Large intestine (tissue), 3 donors: ENCODE results near the gene CORO7. TPM values are rescaled to one million over a fixed set of nuclear protein-coding genes. Genes with fewer than 3 reads are reported as not detected.

Experiments used
- DNase-seq, 2 donors: peaks; one replicate each; pipeline versions ENCODE4 v3.0.0 to v3.0.0-alpha.2; 2013
- H3K27ac ChIP-seq: one replicate; pipeline ENCODE4 v1.5.1; 2013; ENCODE audit warnings: low read length
- H3K27me3 ChIP-seq: 2 replicates; pipeline ENCODE4 v1.6.1; 2013; ENCODE audit warnings: low read length; ENCODE audit not compliant: control insufficient read depth, insufficient read depth
- H3K36me3 ChIP-seq: 2 replicates; pipeline ENCODE4 v1.6.1; 2013; ENCODE audit warnings: low read length; ENCODE audit not compliant: control insufficient read depth, insufficient read depth
- H3K4me1 ChIP-seq: one replicate; pipeline ENCODE4 v1.6.1; 2013; ENCODE audit warnings: low read length; ENCODE audit not compliant: control insufficient read depth, insufficient read depth
- H3K4me3 ChIP-seq: one replicate; pipeline ENCODE4 v1.5.1; 2013; ENCODE audit warnings: low read length
- H3K9me3 ChIP-seq: one replicate; pipeline ENCODE4 v1.6.1; 2013; ENCODE audit warnings: mild to moderate bottlenecking, low read depth, low read length, moderate library complexity; ENCODE audit not compliant: control insufficient read depth
- WGBS: methylation state at CpG from one replicate; pipeline ENCODE4 v1.1.5; 2013; ENCODE audit warnings: low lambda C conversion rate; ENCODE audit not compliant: insufficient coverage; 5-methylcytosine and 5-hydroxymethylcytosine counted together
- polyA plus RNA-seq: library from polyadenylated mRNA; unstranded; fragments of 120-200 nt; gene quantifications from one replicate; pipeline ENCODE4 v1.2.1, GENCODE V29; 2013

Gene CORO7
- polyA plus RNA-seq, 1 donor: 41.4 TPM

DNA sequence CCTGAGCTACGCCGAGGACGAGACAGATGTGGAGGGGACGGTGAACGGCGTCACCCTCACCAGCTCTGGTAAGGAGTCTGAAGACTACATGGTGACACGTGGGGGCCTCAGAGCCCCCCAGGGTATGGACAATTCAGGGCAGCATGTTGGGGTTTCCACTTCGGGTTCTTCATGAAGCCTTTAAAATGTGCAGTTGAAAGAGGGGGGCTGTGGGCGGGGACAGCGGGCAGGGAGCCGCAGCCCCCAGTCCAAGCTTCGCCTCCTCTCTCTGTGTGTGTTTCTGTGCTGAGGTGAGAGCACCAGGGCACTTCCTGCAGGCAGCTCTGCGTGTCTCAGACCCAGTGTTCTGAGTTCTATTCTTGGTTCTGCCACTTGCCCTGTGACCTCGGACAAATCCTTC, 34.0 kb upstream of the CORO7 start:
- WGBS: no CpG with 5 or more reads among the region's 14 CpGs
- DNase-seq: no peak
- no peaks in the 10 kb centered on the region for H3K27me3 ChIP-seq
- H3K27ac ChIP-seq: no peak overlapping the region
- H3K36me3 ChIP-seq: peaks cover 79% of the 10 kb centered on the region
- H3K4me1 ChIP-seq: no peaks in the 10 kb centered on the region
- H3K9me3 ChIP-seq: no peaks in the 10 kb centered on the region
- H3K4me3 ChIP-seq: no peak overlapping the region

DNA sequence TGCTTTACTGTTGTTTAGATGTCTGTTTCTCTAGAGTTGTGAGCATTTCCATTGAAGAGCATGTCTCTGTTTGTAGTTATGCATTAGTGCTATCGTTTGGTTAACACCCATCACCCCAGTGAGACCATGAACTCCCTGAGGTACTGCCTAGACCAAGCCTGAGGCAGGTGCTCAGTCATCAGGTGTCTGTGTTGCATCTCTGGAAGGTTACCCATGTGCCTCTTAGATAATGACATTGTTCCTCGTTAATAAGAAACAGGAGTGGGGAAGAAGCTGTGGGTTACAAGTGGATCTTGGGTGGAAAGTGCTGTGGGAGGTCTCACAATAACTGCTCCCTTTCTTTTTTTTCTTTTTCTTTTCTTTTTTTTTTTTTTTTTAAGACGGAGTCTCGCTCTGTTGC, 27.6 kb upstream of the CORO7 start:
- Histone ChIP-seq H3K9me3 (no peaks in the 10 kb centered on the region), H3K36me3 (peaks cover 84% of the 10 kb centered on the region), H3K27me3 (no peaks in the 10 kb centered on the region), H3K4me3 (no peak overlapping the region), H3K4me1 (no peaks in the 10 kb centered on the region), H3K27ac (no peak overlapping the region)
- DNase-seq: no peak
- WGBS: 100% methylated on average over 1 of the region's 4 CpGs

DNA sequence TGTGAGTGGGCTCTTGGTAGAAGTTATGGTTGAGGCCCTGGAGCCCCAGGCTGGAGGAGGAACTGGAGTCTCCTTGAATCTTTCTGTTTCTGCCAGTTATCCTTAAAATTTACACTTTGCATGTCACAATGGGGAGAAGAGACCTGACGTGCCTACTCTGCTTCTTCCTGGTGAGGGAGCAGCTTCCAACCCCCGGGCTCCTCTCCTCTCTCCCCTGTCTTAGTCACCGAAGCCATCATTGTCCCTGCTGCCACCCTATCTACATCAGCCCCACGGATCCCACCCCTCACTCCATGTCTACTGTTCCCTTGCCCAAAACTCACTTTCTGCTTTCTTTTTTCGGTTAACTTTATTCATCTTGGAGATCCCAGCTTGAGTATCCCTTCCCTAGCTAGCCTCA, 26.9 kb upstream of the CORO7 start:
- Histone ChIP-seq H3K27ac (no peak overlapping the region), H3K9me3 (no peaks in the 10 kb centered on the region), H3K4me1 (no peaks in the 10 kb centered on the region), H3K36me3 (peaks cover 84% of the 10 kb centered on the region), H3K27me3 (no peaks in the 10 kb centered on the region), H3K4me3 (no peak overlapping the region)
- DNase-seq: no peak
- WGBS: 79% methylated on average over 2 of the region's 5 CpGs

DNA sequence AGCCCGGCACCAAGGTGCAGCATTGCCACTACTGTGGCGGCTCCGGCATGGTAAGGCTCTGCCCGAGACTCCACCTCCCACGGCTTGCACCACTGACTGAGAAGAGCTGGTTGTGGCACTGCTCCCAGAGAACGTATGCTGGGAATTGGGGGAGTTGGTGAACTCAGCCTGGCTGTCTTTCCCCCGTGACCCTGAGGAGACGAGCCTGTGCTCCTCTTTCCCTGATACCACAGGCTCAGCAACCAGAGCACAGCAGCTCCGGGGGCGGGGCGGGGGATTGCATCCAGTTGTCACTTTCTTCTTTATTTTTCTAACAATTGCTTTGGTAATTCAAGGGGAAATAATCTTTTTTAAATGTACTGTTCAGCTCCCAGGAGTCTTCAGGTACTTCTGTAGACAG, 26.0 kb upstream of the CORO7 start:
- no peak overlapping the region for H3K27ac ChIP-seq
- no peak for DNase-seq
- peaks cover 85% of the 10 kb centered on the region for H3K36me3 ChIP-seq
- no peaks in the 10 kb centered on the region for H3K27me3 ChIP-seq
- WGBS: no CpG with 5 or more reads among the region's 11 CpGs
- H3K9me3 ChIP-seq: no peaks in the 10 kb centered on the region
- no peaks in the 10 kb centered on the region for H3K4me1 ChIP-seq
- no peak overlapping the region for H3K4me3 ChIP-seq

DNA sequence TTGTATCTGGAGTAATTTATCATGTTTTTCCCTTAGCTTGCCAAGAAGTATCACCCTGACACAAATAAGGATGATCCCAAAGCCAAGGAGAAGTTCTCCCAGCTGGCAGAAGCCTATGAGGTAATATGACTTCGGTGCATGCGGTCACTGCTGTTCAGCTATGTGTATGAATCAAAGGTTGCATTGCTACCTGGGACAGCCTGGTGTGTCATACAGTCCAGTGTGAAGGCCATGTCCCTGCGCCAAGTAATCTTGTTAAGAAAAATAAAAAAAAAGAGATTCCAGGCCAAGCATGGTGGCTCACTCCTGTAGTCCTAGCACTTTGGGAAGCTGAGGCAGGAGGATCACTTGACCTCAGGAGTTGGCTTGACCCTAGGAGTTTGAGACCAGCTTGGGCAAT, 21.0 kb upstream of the CORO7 start:
- no peaks in the 10 kb centered on the region for H3K27me3 ChIP-seq
- no peaks in the 10 kb centered on the region for H3K4me1 ChIP-seq
- H3K4me3 ChIP-seq: no peak overlapping the region
- no peak overlapping the region for H3K27ac ChIP-seq
- DNase-seq: no peak
- WGBS: 100% methylated on average over 1 of the region's 3 CpGs
- H3K36me3 ChIP-seq: peaks cover 73% of the 10 kb centered on the region
- H3K9me3 ChIP-seq: no peaks in the 10 kb centered on the region

- WGBS: no CpG with 5 or more reads among the region's 8 CpGs
- Histone ChIP-seq H3K27ac (no peak overlapping the region), H3K4me3 (no peak overlapping the region), H3K36me3 (peaks cover 64% of the 10 kb centered on the region), H3K4me1 (no peaks in the 10 kb centered on the region), H3K27me3 (no peaks in the 10 kb centered on the region), H3K9me3 (no peaks in the 10 kb centered on the region)
- DNase-seq: no peak
Measured at GRCh38 chr16:4435337-4436067, 19.1 kb upstream of the CORO7 start.

DNA sequence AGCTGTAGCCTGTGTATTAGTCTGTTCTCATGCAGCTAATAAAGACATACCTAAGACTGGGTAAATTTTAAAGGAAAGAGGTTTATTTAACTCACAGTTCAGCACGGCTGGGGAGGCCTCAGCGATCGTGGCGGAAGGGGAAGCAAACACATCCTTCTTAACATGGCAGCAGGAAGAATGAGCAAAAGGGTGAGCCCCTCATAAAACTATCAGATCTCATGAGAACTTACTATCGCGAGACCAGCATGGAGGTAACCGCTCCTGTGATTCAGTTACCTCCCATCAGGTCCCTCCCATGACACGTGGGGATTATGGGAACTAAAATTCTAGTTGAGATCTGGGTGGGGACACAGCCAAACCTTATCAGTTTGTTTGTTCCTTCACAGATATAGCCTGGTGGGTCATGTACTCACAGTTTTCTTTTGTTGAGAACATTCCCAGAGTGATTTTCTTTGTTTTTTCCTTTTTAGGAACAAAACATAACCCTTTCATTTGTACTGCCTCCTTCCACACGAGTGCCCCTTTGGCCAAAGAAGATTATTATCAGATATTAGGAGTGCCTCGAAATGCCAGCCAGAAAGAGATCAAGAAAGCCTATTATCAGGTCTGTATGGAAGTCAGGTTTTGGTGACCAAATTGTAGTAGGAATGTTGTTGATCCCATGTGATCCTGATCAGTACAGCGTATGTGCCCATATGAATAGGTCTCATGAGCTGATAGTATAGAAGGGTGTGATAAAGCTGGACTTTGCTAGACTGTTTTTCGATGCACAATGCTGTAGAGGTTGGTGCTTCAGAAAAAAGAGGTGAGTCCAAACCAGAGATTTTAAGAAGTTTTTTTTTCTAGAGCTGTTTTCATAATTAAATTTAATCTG, 17.8 kb upstream of the CORO7 start:
- H3K36me3 ChIP-seq: peaks cover 57% of the 10 kb centered on the region
- DNase-seq: no peak
- no peaks in the 10 kb centered on the region for H3K27me3 ChIP-seq
- no peaks in the 10 kb centered on the region for H3K4me1 ChIP-seq
- H3K4me3 ChIP-seq: no peak overlapping the region
- no peak overlapping the region for H3K27ac ChIP-seq
- H3K9me3 ChIP-seq: no peaks in the 10 kb centered on the region
- WGBS: 69% methylated on average over 3 of the region's 12 CpGs

DNA sequence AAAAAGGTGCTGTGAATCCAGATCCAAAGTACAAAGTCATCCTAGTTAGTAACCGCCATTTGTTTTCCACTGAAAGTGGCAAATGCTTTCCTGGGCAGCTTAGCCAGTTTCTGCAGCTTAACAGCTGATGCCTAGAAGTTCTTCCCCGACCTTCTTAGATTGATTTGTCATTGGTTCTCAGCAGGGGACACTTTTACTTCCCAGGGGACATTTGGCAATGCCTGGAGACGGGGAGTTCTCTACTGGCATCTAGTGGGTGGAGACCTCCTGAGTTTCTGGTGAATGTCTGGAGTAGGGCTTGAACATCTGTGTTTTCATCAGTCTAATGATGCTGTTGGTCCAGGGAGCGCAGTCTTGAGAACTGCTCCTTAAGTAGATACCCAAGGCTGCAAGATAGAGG, 16.8 kb upstream of the CORO7 start:
- Histone ChIP-seq H3K27ac (no peak overlapping the region), H3K36me3 (peaks cover 54% of the 10 kb centered on the region)
- WGBS: 100% methylated on average over 1 of the region's 4 CpGs

GRCh38 chr16:4431023-4431422, 14.6 kb upstream of the CORO7 start:
- Histone ChIP-seq H3K36me3 (peaks cover 35% of the 10 kb centered on the region), H3K27me3 (no peaks in the 10 kb centered on the region), H3K9me3 (no peaks in the 10 kb centered on the region), H3K4me1 (peaks cover 7% of the 10 kb centered on the region), H3K4me3 (no peak overlapping the region), H3K27ac (no peak overlapping the region)
- DNase-seq: no peak
- 77% methylated on average over 4 of the region's 9 CpGs for WGBS

More for the DNA sequence above, 16.8 kb upstream of the CORO7 start:
- Histone ChIP-seq H3K4me3 (no peak overlapping the region), H3K4me1 (no peaks in the 10 kb centered on the region), H3K9me3 (no peaks in the 10 kb centered on the region), H3K27me3 (no peaks in the 10 kb centered on the region)
- no peak for DNase-seq

- no peak overlapping the region for H3K27ac ChIP-seq
- WGBS: no CpG with 5 or more reads among the region's 7 CpGs
- H3K4me1 ChIP-seq: peaks cover 11% of the 10 kb centered on the region
- H3K27me3 ChIP-seq: no peaks in the 10 kb centered on the region
- no peaks in the 10 kb centered on the region for H3K9me3 ChIP-seq
- H3K36me3 ChIP-seq: peaks cover 19% of the 10 kb centered on the region
- DNase-seq: no peak
- no peak overlapping the region for H3K4me3 ChIP-seq
Measured at GRCh38 chr16:4428500-4428899, 12.1 kb upstream of the CORO7 start.
